Lower leg skin (tissue), 3 donors: ENCODE measurements around the gene ANKFN1.

Source experiments
- CTCF ChIP-seq, 3 donors: fragments of 450-650 bp; IDR thresholded peaks; one replicate each; pipeline ENCODE4 v1.5.1; 2016; ENCODE audit warnings: antibody characterized with exemption in 3 of 3, mild to moderate bottlenecking in 3 of 3, moderate library complexity in 2 of 3
- POLR2A ChIP-seq, 2 donors: fragments of 450-650 bp; IDR thresholded peaks; one replicate each; pipeline ENCODE4 v1.6.1; 2016 to 2017; ENCODE audit warnings: antibody characterized with exemption in 2 of 2, mild to moderate bottlenecking in 1 of 2, moderate library complexity in 1 of 2

- TF ChIP-seq CTCF (IDR thresholded peaks at IDR 0.05) (no peak), POLR2A (IDR thresholded peaks at IDR 0.05) (no peak)
These were observed 239.9 kb downstream of the ANKFN1 start for GRCh38 chr17:56393156-56393555.
